Measurements from ENCODE around the gene LAX1.
"Not testable (repeated sequence)": the region's sequence is repeated elsewhere in the genome, so short reads cannot be mapped to it uniquely, and the experiment has no call there.

The LAX1 gene

GRCh38 chr1:203769505-203770343, 4.7 kb downstream of the LAX1 start:
- DNase-seq, result no peak

DNA sequence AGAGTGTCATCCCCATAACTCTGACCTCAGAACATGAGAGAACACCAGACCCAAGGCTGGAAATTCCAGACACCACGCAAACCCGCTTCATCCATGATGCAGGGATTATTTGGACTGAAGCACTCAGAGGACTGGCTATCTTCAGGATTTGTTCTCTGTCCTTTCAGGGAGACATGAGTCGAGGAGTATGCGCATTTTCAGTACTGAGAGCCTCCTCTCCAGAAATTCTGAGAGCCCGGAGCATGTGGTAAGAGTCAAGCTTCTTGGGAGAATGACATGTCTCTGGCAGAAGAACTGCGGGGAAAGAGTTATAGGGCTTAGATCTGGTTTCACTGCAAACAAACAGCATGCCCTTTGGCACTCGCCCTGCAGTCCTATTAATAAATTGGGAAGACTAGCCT, 6.9 kb downstream of the LAX1 start:
- DNase-seq, result no peak

GRCh38 chr1:203772836-203773235, 7.9 kb downstream of the LAX1 start:
- DNase-seq, result no peak

- no peak for DNase-seq
Observed at GRCh38 chr1:203776636-203777035, 11.7 kb downstream of the LAX1 start.

GRCh38 chr1:203777596-203777995, 12.6 kb downstream of the LAX1 start:
- no peak for DNase-seq

- DNase-seq, result no peak
Observed at GRCh38 chr1:203778146-203778545, 13.2 kb downstream of the LAX1 start.

- DNase-seq, result no peak
Observed at GRCh38 chr1:203778789-203779188, 13.8 kb downstream of the LAX1 start.

- no peak for DNase-seq
Observed at GRCh38 chr1:203781962-203782361, 17.0 kb downstream of the LAX1 start.

DNA sequence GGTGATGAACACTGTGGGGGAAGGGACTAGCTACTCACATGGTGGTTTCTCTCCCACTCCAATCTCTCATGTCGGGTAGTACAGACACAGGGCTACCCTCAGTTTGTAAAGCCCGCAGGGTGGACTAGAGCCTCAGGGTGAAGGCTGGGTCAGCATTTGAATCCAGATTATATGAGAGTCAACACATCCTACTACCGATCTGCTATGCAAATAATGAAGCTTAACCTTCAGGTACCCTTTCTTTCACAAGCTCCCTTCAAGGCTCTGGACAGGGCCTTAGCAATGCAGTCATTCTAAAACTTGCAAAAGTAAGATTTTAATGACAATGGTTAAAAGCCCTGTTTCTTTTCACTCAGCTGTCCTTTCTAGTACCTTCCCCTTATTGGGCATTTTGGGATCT, 25.0 kb downstream of the LAX1 start:
- no peak for DNase-seq

- DNase-seq, result no peak
Observed at GRCh38 chr1:203791498-203791897, 26.5 kb downstream of the LAX1 start.

GRCh38 chr1:203792486-203792885, 27.5 kb downstream of the LAX1 start:
- no peak for DNase-seq

GRCh38 chr1:203793561-203793960, 28.6 kb downstream of the LAX1 start:
- DNase-seq, result not testable (repeated sequence)

GRCh38 chr1:203794764-203795440, 29.9 kb downstream of the LAX1 start:
- DNase-seq, result no peak

DNA sequence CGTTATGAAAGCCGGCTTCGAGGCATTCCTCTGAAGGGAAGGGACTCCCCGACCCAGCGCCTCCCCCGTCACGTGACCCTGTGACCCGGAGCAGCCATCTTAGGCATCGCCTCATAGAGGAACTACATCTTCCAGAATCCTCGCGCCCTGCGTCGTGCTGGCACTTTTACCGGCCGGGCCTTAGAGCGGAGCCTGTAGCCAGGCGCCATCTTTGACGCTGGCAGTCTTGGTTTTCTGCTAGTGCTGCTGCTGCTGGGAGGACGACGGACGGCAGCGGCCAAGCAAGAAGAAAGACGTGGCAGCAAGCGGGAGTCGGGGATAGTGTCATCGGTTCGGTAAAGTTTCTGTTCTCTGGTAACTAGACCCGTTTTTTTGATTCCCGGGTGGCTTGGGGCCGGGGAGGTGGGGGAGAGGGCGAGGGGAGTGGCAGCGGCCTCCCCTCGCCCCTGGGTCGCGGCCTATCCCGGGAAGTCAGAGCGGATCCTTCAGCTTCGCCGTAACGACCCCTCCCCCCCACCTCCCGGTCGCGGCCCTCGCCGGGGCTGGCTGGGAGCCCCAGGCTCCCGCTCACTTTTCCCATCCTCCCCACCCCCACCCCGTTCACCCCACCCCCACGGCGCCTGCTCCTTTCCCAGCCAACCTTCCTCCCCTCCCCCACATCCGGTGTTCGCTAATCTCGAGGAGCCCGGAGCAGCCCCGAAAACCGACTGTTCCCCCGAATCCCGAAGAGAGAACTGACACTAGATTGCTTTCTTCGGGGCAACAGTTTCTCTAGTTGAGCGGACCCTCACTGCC, 30.7 kb downstream of the LAX1 start, which contains the start of the genes ZBED6 and ZC3H11A:
Gene ZBED6, plus strand, starts transcription at position 183 of the 795 bp plus-strand sequence. CDS start 1,900 bp downstream, outside the sequence.
Gene ZC3H11A, plus strand, starts transcription at position 183 of the 795 bp plus-strand sequence. CDS start 21,448 bp downstream, outside the sequence.
- peak; percentile 89 for DNase-seq

DNA sequence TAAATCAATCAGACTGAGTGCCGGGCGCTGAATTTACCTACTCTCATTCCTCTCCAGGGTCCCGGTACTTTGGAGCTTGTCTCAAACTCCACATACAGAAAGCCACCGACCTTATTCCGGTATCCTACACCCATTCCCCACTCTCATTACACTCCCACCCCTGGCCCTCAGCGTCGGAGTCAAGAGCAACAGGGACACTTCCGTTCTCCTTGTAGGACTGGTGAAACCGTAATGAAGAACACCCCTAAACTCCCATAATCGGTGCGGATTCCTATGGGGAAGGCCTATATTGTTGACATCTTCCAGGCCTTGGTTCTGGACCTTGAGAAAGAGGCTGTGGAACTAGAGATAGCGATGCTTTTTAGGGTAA, 31.2 kb downstream of the LAX1 start:
- DNase-seq, result no peak

- DNase-seq, result no peak
Observed at GRCh38 chr1:203797216-203797615, 32.2 kb downstream of the LAX1 start.

DNA sequence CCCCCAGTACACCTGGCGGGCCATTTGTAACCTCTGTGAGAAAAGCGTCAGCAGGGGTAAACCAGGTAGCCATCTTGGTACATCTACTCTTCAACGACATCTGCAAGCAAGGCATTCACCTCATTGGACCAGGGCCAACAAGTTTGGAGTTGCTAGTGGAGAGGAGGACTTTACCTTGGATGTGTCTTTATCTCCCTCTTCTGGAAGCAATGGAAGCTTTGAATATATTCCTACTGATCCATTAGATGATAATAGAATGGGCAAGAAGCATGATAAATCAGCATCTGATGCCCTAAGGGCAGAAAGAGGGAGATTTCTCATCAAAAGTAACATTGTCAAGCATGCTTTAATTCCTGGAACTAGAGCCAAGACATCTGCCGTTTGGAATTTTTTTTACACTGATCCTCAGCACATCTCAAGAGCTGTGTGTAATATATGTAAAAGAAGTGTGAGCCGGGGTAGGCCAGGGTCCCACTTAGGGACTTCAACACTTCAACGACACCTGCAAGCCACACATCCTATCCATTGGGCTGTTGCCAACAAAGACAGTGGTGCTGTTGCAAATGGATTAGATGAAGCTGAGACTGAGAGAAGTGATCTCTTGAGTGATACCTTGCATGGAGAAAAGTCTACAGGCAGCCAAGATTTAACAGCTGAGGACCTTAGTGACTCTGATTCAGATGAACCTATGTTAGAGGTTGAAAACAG, 33.1 kb downstream of the LAX1 start:
- no peak for DNase-seq

GRCh38 chr1:203799157-203799556, 34.2 kb downstream of the LAX1 start:
- DNase-seq, result no peak

DNA sequence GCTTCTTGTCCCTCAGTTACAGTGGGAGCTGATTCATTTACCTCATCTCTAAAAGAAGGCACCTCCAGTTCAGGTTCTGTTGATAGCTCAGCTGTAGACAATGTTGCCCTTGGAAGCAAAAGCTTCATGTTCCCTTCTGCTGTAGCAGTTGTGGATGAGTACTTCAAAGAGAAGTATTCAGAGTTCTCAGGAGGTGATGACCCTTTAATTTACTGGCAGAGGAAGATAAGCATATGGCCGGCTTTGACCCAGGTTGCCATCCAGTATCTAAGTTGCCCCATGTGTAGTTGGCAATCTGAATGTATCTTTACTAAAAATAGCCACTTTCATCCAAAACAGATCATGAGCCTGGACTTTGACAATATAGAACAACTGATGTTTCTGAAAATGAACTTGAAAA, 35.0 kb downstream of the LAX1 start:
- no peak for DNase-seq

DNA sequence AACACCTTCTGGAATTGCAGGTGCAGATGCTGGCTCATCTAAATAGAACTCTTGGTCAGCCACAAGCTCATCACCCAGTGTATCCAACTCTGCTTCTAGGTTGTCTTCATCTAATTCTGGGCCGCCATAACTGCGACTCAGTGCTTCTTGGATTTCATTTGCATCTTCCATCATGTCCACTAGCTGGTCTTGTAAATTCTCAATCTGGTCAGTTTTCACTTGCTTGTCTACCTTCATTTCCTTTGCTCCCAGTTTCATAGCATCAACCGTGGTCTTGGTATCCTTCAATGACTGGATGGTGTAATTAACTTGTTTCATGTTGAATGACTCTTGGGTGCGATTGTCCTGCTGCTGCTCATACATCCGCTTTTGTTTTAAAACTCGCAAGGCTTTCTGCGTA, 40.7 kb downstream of the LAX1 start:
- no peak for DNase-seq

- no peak for DNase-seq
Observed at GRCh38 chr1:203807196-203807595, 42.2 kb downstream of the LAX1 start.

DNA sequence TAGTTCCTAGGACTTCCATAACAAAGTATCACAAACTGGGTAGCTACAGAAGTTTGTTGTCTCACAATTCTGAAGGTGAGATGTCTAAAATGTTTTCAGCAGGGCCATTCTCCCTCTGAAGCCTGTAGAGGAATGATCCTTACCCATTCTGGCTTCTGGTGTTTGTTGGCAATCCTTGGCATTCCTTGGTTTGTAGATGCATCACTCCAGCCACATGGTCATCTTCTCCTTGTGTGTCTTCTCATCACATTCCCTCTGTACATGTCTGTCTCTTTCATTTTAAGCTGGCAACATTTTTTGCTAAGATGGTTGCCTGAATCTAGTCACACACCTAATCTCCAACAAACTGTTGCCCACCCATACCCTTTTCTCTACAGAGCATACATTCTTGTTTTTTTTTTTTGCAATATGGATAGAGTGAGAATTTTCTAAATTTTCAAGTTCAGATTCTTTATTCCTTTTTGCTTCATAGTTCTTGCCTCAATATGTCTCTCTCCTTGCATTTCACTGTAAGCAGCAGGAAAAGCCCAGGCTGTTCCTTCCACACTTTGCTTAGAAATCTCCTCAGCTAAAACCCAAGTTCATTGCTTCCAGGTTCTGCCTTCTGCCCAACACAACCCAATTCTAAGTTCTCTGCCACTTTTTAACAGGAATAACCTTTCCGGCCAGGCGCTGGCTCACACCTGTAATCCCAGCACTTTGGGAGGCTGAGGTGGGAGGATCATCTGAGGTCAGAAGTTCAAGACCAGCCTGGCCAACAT, 48.8 kb downstream of the LAX1 start:
- DNase-seq, result no peak

All from NCI-H2029 treated with DMSO at 0.1 percent for 48 hours (cell line).